Measurements from ENCODE around the gene TSPYL6. TPM values are rescaled to one million over a fixed set of nuclear protein-coding genes. Genes with fewer than 3 reads are reported as not detected.

Gene TSPYL6
- total RNA-seq, 1 donor from 2014 or later: not detected

- DNase-seq (no peak), ATAC-seq (peak; percentile 58)
- intact Hi-C loops (cut with micrococcal nuclease): loop anchor here (10.0 kb wide), 1 partner anchor 126 kb away; a partner anchor contains a TSS
Measured at GRCh38 chr2:54208364-54209240, 47.4 kb downstream of the TSPYL6 start.

- ATAC-seq (peak; percentile 42), DNase-seq (no peak)
- intact Hi-C loops (cut with micrococcal nuclease): loop anchor here (10.0 kb wide), 1 partner anchor 127 kb away; a partner anchor contains a TSS
Measured at GRCh38 chr2:54207666-54208195, 48.3 kb downstream of the TSPYL6 start.

- DNase-seq (no peak), ATAC-seq (peak; percentile 42)
- intact Hi-C loops (cut with micrococcal nuclease): loop anchor here (10.0 kb wide), 1 partner anchor 128 kb away; a partner anchor contains a TSS
Measured at GRCh38 chr2:54206596-54206995, 49.4 kb downstream of the TSPYL6 start.

- DNase-seq: no peak
Measured at GRCh38 chr2:54204476-54204875, 51.6 kb downstream of the TSPYL6 start.

More at GRCh38 chr2:54204476-54204875, 51.6 kb downstream of the TSPYL6 start:
- intact Hi-C loops (cut with micrococcal nuclease): loop anchor here (10.0 kb wide), 1 partner anchor 130 kb away; a partner anchor contains a TSS
- ATAC-seq: no peak

Other genes with a start within 250 kb of the TSPYL6 start
- gene ACYP2, start 140.6 kb downstream of the TSPYL6 start, total RNA-seq: 60.3 TPM
- 468 TPM for gene SPTBN1, start 200.1 kb upstream of the TSPYL6 start, total RNA-seq

Measured in left ventricle myocardium superior (tissue), 1 donor.